BJ (cell line): ENCODE data around the gene ANKH. TPM values are rescaled to one million over a fixed set of nuclear protein-coding genes. Genes with fewer than 3 reads are reported as not detected.

Experiments used
- CTCF ChIA-PET: fragments of 350-600 bp; formaldehyde crosslinking; extraction: SDS; loops from one replicate; lab custom pipeline; 2021; ENCODE audit warnings: antibody characterized with exemption, inconsistent platforms; lab: Yijun Ruan, JAX
- POLR2A ChIA-PET: fragments of 300-600 bp; sonication (Branson Sonifier 250); formaldehyde crosslinking; extraction: SDS; loops from one replicate; lab custom pipeline; 2021; ENCODE audit warnings: antibody characterized with exemption; lab: Charles Lee
- DNase-seq: peaks from one replicate; pipeline ENCODE4 v3.0.0-alpha.2; 2011; ENCODE audit warnings: low read depth
- H3K27me3 ChIP-seq: 2 replicates; pipeline ENCODE4 v1.6.0; 2011; ENCODE audit warnings: low read length; ENCODE audit not compliant: control insufficient read depth, insufficient read depth
- H3K36me3 ChIP-seq: 2 replicates; pipeline ENCODE4 v1.5.1; 2011; ENCODE audit warnings: low read length; ENCODE audit not compliant: control insufficient read depth, insufficient read depth
- H3K4me3 ChIP-seq: 2 replicates; pipeline ENCODE4 v1.5.1; 2011; ENCODE audit warnings: low read depth, mild to moderate bottlenecking, control low read depth, low read length
- CTCF ChIP-seq: IDR thresholded peaks from 2 replicates; pipeline ENCODE4 v1.5.1; 2011; ENCODE audit warnings: low read depth, mild to moderate bottlenecking, control low read depth, inconsistent platforms, low read length, moderate library complexity; ENCODE audit not compliant: insufficient read depth
- polyA plus RNA-seq: library from polyadenylated mRNA; depleted of rRNA; stranded (reverse); fragments of >200 nt; gene quantifications from 2 replicates; pipeline ENCODE4 v1.2.3, GENCODE V29; 2011

The ANKH gene
- polyA plus RNA-seq, 1 experiment: 65.3 TPM

GRCh38 chr5:14852779-14853178, 18.8 kb downstream of the ANKH start:
- ChIA-PET POLR2A (no interaction called here), CTCF (interaction anchor here (1.4 kb wide), 1 partner anchor 18 kb away, joined by 4 read pairs; no protein-coding TSS in a partner anchor)
- DNase-seq: no peak
- no peaks in the 10 kb centered on the region for H3K27me3 ChIP-seq
- no peak overlapping the region for H3K4me3 ChIP-seq
- no peaks in the 10 kb centered on the region for H3K36me3 ChIP-seq
- no peak for TF ChIP-seq CTCF

- Histone ChIP-seq H3K4me3 (no peak overlapping the region), H3K27me3 (no peaks in the 10 kb centered on the region), H3K36me3 (no peaks in the 10 kb centered on the region)
- no peak for TF ChIP-seq CTCF
- ChIA-PET CTCF (interaction anchor here (1.4 kb wide), 1 partner anchor 19 kb away, joined by 4 read pairs; no protein-coding TSS in a partner anchor), POLR2A (no interaction called here)
- no peak for DNase-seq
Measured at GRCh38 chr5:14851999-14852526, 19.5 kb downstream of the ANKH start.

GRCh38 chr5:14851597-14851996, 20.0 kb downstream of the ANKH start:
- ChIA-PET POLR2A (no interaction called here), CTCF (interaction anchor here (1.4 kb wide), 1 partner anchor 19 kb away, joined by 4 read pairs; no protein-coding TSS in a partner anchor)
- Histone ChIP-seq H3K4me3 (no peak overlapping the region), H3K27me3 (no peaks in the 10 kb centered on the region), H3K36me3 (no peaks in the 10 kb centered on the region)
- TF ChIP-seq CTCF: no peak
- no peak for DNase-seq

- Histone ChIP-seq H3K36me3 (no peaks in the 10 kb centered on the region), H3K4me3 (no peak overlapping the region), H3K27me3 (no peaks in the 10 kb centered on the region)
- no peak for DNase-seq
- ChIA-PET CTCF (interaction anchor here (1.8 kb wide), 1 partner anchor 10 kb away, joined by 7 read pairs; no protein-coding TSS in a partner anchor), POLR2A (no interaction called here)
- TF ChIP-seq CTCF: no peak
Measured at GRCh38 chr5:14851050-14851419, 20.5 kb downstream of the ANKH start.

GRCh38 chr5:14850419-14851049, 21.0 kb downstream of the ANKH start:
- POLR2A ChIA-PET: no interaction called here
- DNase-seq: no peak
- no peaks in the 10 kb centered on the region for H3K36me3 ChIP-seq
- H3K27me3 ChIP-seq: no peaks in the 10 kb centered on the region
- CTCF ChIA-PET: interaction anchor here (0.6 to 3.5 kb wide), 5 partner anchors 10 to 34 kb away, joined by 4 to 14 read pairs (median 5); no protein-coding TSS in a partner anchor
- no peak overlapping the region for H3K4me3 ChIP-seq
- TF ChIP-seq CTCF: no peak
